B cell (primary cell): ENCODE data around the gene DYRK3. TPM values are rescaled to one million over a fixed set of nuclear protein-coding genes. Genes with fewer than 3 reads are reported as not detected.

Experiments used
- ATAC-seq: fragments of 200-7000 bp; cut with Tn5 transposase; one replicate; pipeline ENCODE4 v1.10.0; 2021; ENCODE audit warnings: low read depth, mild to moderate bottlenecking, moderate number of reproducible peaks, moderate library complexity
- CTCF ChIA-PET: fragments of 350-600 bp; sonication (Branson Sonifier 250); formaldehyde crosslinking; loops from one replicate; lab custom pipeline; 2021; ENCODE audit warnings: antibody characterized with exemption, inconsistent platforms; lab: Charles Lee
- POLR2A ChIA-PET: fragments of 350-600 bp; sonication (Branson Sonifier 250); formaldehyde crosslinking; loops from one replicate; lab custom pipeline; 2021; ENCODE audit warnings: antibody characterized with exemption; lab: Charles Lee
- DNase-seq: peaks from one replicate; pipeline ENCODE4 v3.0.0; 2013
- H2AFZ ChIP-seq: 2 replicates; pipeline ENCODE4 v1.6.1; 2012; ENCODE audit warnings: mild to moderate bottlenecking, low read depth, low read length; ENCODE audit not compliant: insufficient read depth, poor library complexity, severe bottlenecking
- H3K27ac ChIP-seq, 2 donors: 1 replicate in 1 of 2; 2 replicates in 1 of 2; pipeline ENCODE4 v1.5.1; 2012 to 2013; ENCODE audit warnings: low read length in 2 of 2, mild to moderate bottlenecking in 2 of 2, moderate library complexity in 1 of 2
- H3K27me3 ChIP-seq, 4 experiments: fragments of 200-600 bp in 1 of 4; sonication (generic) in 1 of 4; replicated peaks in 1 of 4; 1 replicate in 2 of 4; 2 replicates in 2 of 4; pipeline versions ENCODE4 v1.6.1 to v1.7.0; 2013 to 2016; ENCODE audit warnings: low read length in 3 of 4, mild to moderate bottlenecking in 2 of 4, mixed read lengths in 1 of 4, moderate library complexity in 1 of 4; ENCODE audit not compliant: insufficient read depth in 4 of 4, control insufficient read depth in 3 of 4; ENCODE audit errors: control extremely low read depth in 1 of 4
- H3K36me3 ChIP-seq, 2 experiments: replicated peaks in 1 of 2; 1 replicate in 1 of 2; 2 replicates in 1 of 2; pipeline versions ENCODE4 v1.6.1 to v1.7.1; 2013; ENCODE audit warnings: low read length in 1 of 2; ENCODE audit not compliant: insufficient read depth in 2 of 2, control insufficient read depth in 1 of 2; ENCODE audit errors: control extremely low read depth in 1 of 2, extremely low read depth in 1 of 2
- H3K4me1 ChIP-seq, 2 donors: fragments of 200-600 bp in 1 of 2; sonication (generic) in 1 of 2; 1 replicate in 1 of 2; 2 replicates in 1 of 2; pipeline versions ENCODE4 v1.5.1 to v1.6.1; 2013 to 2017; ENCODE audit warnings: low read length in 2 of 2; ENCODE audit not compliant: control insufficient read depth in 2 of 2, insufficient read depth in 2 of 2
- H3K4me2 ChIP-seq: replicated peaks from 2 replicates; pipeline ENCODE3; 2012; ENCODE audit warnings: mild to moderate bottlenecking, low read depth, low read length; ENCODE audit not compliant: poor library complexity, severe bottlenecking
- H3K4me3 ChIP-seq, 5 experiments: fragments of 200-600 bp in 1 of 5; sonication (generic) in 1 of 5; 1 replicate in 3 of 5; 2 replicates in 2 of 5; pipeline versions ENCODE4 v1.5.1 to v1.7.0; 2011 to 2016; ENCODE audit warnings: low read length in 4 of 5, mild to moderate bottlenecking in 4 of 5, low read depth in 2 of 5, control low read depth in 1 of 5, moderate library complexity in 1 of 5; ENCODE audit not compliant: insufficient read depth in 1 of 5; ENCODE audit errors: control extremely low read depth in 1 of 5, extremely low read depth in 1 of 5
- H3K79me2 ChIP-seq: fragments of 200-600 bp; sonication (generic); one replicate; pipeline ENCODE4 v1.6.0; 2016; ENCODE audit warnings: low read length; ENCODE audit not compliant: control insufficient read depth, insufficient read depth
- H3K9ac ChIP-seq: fragments of 200-600 bp; sonication (generic); 2 replicates; pipeline ENCODE4 v1.6.1; 2017; ENCODE audit warnings: mild to moderate bottlenecking, low read length, moderate library complexity
- H3K9me3 ChIP-seq, 3 donors: one replicate each; pipeline versions ENCODE4 v1.6.1 to v1.7.1; 2013; ENCODE audit warnings: low read length in 2 of 3; ENCODE audit not compliant: control insufficient read depth in 2 of 3, insufficient read depth in 1 of 3; ENCODE audit errors: control extremely low read depth in 1 of 3
- H4K20me1 ChIP-seq: 2 replicates; pipeline ENCODE4 v1.6.0; 2012; ENCODE audit warnings: mild to moderate bottlenecking, low read length; ENCODE audit not compliant: insufficient read depth, control insufficient read depth, poor library complexity, severe bottlenecking
- H3K27ac Mint-ChIP-seq: one replicate; pipeline ENCODE4 v1.8.0; 2021; ENCODE audit warnings: mixed read lengths
- H3K27me3 Mint-ChIP-seq: one replicate; pipeline ENCODE4 v1.8.0; 2021; ENCODE audit warnings: mixed read lengths
- H3K4me1 Mint-ChIP-seq: one replicate; pipeline ENCODE4 v1.8.0; 2021; ENCODE audit warnings: mixed read lengths
- H3K4me3 Mint-ChIP-seq: one replicate; pipeline ENCODE4 v1.8.0; 2021; ENCODE audit warnings: mixed read lengths
- H3K9me3 Mint-ChIP-seq: one replicate; pipeline ENCODE4 v1.8.0; 2022; ENCODE audit warnings: mixed read lengths; ENCODE audit not compliant: insufficient read depth
- EZH2 ChIP-seq: IDR thresholded peaks from 2 replicates; pipeline ENCODE4 v1.6.1; 2012; ENCODE audit warnings: borderline replicate concordance, low read depth, mild to moderate bottlenecking, moderate library complexity, low read length; ENCODE audit not compliant: insufficient read depth, poor library complexity, severe bottlenecking
- WGBS: methylation state at CpG from one replicate; pipeline ENCODE4 v1.1.5; 2013; ENCODE audit warnings: missing lambda C conversion rate; ENCODE audit not compliant: insufficient coverage; 5-methylcytosine and 5-hydroxymethylcytosine counted together
- intact Hi-C: fragments of 100-400 bp; cut with micrococcal nuclease; formaldehyde crosslinking; loops from one replicate; pipeline ENCODE4 v1.10.0; 2022
- polyA plus RNA-seq: library from polyadenylated mRNA; depleted of rRNA; stranded (reverse); fragments of >200 nt; gene quantifications from 2 replicates; pipeline ENCODE4 v1.2.3, GENCODE V29; 2012
- total RNA-seq, 2 donors: library from RNA; stranded (reverse); fragments of 120-200 nt in 1 of 2; gene quantifications; 1 replicate in 1 of 2; 2 replicates in 1 of 2; pipeline versions ENCODE4 v1.2.3 to v1.2.4, GENCODE V29; 2013 to 2022
- TF ChIP-seq, protein P1 (sequence below): fragments of 200-600 bp; IDR thresholded peaks from one replicate; pipeline ENCODE4 v1.8.0; 2022; ENCODE audit warnings: antibody characterized with exemption, mild to moderate bottlenecking

The DYRK3 gene
- total and polyA plus RNA-seq, 2 donors (not counting 1 experiment from before 2014, with no cell fraction given): 0.30 TPM; not detected in 1

DNA sequence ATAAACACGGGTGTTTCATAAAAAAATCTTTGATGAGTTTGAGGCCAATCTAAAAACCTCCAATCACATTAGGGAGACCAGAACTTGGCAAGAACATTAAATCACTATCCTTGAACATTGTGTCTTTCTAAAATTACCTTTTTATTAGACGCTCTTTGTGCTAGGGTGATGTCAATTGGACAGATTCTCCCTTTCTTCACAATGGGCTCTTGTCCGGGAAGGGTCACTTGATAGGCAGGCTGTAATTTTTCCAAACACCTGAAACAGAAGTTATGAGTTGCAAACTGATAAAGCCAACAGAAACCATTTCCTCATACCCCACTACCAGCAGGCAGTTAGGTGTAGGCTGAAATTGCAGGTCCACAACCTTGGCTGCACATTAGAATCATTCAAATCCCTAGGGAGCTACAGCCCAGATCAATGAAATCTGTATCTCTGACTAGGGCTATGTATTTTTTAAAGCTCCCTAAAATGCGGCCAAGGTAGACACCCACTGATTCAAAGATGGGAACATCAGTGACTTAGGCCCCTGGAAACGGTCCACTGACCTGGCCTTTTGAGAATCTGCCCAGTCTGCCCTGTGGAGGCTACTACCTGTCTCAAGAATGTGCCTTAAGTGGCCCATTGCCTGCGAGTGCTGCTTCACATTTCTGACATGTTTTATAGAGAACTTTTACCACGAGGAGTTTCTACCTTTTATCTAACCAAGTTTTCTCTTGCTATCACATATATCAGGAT, 39.6 kb upstream of the DYRK3 start:
- Histone ChIP-seq H3K9me3 (no peaks in the 10 kb centered on the region), H3K36me3 (peaks cover 0 to 85% of the 10 kb centered on the region in 2 experiments), H2AFZ (no peak overlapping the region), H3K27ac (no peak overlapping the region), H4K20me1 (peaks cover 5% of the 10 kb centered on the region), H3K4me2 (no peak overlapping the region), H3K9ac (no peak overlapping the region), H3K4me3 (no peak overlapping the region), H3K4me1 (no peaks in the 10 kb centered on the region), H3K79me2 (no peaks in the 10 kb centered on the region), H3K27me3 (no peaks in the 10 kb centered on the region)
- DNase-seq (no peak), ATAC-seq (no peak)
- 98% methylated on average over 4 of the region's 7 CpGs for WGBS
- TF ChIP-seq, protein P1, sequence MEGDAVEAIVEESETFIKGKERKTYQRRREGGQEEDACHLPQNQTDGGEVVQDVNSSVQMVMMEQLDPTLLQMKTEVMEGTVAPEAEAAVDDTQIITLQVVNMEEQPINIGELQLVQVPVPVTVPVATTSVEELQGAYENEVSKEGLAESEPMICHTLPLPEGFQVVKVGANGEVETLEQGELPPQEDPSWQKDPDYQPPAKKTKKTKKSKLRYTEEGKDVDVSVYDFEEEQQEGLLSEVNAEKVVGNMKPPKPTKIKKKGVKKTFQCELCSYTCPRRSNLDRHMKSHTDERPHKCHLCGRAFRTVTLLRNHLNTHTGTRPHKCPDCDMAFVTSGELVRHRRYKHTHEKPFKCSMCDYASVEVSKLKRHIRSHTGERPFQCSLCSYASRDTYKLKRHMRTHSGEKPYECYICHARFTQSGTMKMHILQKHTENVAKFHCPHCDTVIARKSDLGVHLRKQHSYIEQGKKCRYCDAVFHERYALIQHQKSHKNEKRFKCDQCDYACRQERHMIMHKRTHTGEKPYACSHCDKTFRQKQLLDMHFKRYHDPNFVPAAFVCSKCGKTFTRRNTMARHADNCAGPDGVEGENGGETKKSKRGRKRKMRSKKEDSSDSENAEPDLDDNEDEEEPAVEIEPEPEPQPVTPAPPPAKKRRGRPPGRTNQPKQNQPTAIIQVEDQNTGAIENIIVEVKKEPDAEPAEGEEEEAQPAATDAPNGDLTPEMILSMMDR: no peak
- TF ChIP-seq EZH2: no peak
- ChIA-PET CTCF (interaction anchor here (1.0 to 2.6 kb wide), 4 partner anchors 13 to 387 kb away, joined by 3 to 9 read pairs (median 3); no protein-coding TSS in a partner anchor), POLR2A (no interaction called here)
- Mint-ChIP-seq H3K27me3 (no peaks in the 10 kb centered on the region), H3K9me3 (no peaks in the 10 kb centered on the region), H3K27ac (no peak overlapping the region), H3K4me1 (no peaks in the 10 kb centered on the region), H3K4me3 (no peak overlapping the region)
- intact Hi-C loops: no loop called here

DNA sequence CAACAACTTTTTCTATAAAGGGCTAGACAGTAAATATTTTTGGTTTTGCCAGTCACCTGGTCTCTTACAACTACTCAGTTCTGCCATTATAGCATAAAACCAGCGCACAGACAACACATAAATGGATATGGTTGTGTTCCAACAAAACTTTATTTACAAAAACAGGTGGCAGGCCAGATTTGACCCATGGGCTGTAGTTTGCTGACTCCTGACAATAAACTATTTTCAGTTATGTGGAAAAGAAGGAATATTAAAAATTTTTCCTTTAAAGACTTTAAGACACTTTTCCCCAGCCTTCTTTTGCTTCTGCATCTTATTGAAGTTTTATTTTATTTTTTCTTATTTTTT, 39.0 kb upstream of the DYRK3 start:
- intact Hi-C loops: no loop called here
- Histone ChIP-seq H3K27me3 (no peaks in the 10 kb centered on the region), H3K36me3 (peaks cover 0 to 87% of the 10 kb centered on the region in 2 experiments), H3K27ac (no peak overlapping the region), H2AFZ (no peak overlapping the region), H3K9ac (no peak overlapping the region), H3K9me3 (no peaks in the 10 kb centered on the region), H3K4me3 (no peak overlapping the region), H3K4me2 (no peak overlapping the region), H3K79me2 (no peaks in the 10 kb centered on the region), H3K4me1 (no peaks in the 10 kb centered on the region), H4K20me1 (peaks cover 5% of the 10 kb centered on the region)
- WGBS: no CpG with 5 or more reads among the region's 1 CpG
- no peak for DNase-seq
- CTCF ChIA-PET: interaction anchor here (1.0 to 2.6 kb wide), 3 partner anchors 90 to 134 kb away, joined by 3 to 9 read pairs (median 3); no protein-coding TSS in a partner anchor
- POLR2A ChIA-PET: no interaction called here
- H3K27ac Mint-ChIP-seq: no peak overlapping the region
- no peak for ATAC-seq
- H3K9me3 Mint-ChIP-seq: no peaks in the 10 kb centered on the region
- TF ChIP-seq, protein P1: no peak
- TF ChIP-seq EZH2: no peak
- H3K4me1 Mint-ChIP-seq: no peaks in the 10 kb centered on the region
- no peak overlapping the region for H3K4me3 Mint-ChIP-seq
- H3K27me3 Mint-ChIP-seq: no peaks in the 10 kb centered on the region
